ENCODE measurements around the gene ISL1. TPM values are rescaled to one million over a fixed set of nuclear protein-coding genes. Genes with fewer than 3 reads are reported as not detected.

The ISL1 gene
- total RNA-seq, 2 donors from 2014 or later, result not detected

DNA sequence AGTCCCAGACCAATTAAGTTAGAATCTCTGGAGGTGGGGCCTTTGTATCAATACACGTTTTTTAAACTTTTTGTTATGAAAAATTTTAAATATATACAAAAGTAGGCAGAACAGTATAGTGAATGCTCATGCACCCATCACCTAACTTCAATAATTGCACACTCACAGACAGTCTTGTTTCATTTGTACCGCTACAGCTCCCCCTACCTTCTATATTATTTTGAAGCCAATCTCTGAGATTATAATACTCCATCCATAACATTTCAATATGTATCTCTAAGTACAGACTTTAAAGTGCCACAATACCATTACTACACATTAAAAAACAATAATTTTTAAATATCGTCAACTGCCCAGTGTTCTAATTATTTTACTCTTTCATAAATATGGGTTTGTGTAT is 32.9 kb downstream of the ISL1 start:
- intact Hi-C loops (cut with DNase I), result no loop called here
- no peak for DNase-seq (ENCODE audit: low spot score)

DNA sequence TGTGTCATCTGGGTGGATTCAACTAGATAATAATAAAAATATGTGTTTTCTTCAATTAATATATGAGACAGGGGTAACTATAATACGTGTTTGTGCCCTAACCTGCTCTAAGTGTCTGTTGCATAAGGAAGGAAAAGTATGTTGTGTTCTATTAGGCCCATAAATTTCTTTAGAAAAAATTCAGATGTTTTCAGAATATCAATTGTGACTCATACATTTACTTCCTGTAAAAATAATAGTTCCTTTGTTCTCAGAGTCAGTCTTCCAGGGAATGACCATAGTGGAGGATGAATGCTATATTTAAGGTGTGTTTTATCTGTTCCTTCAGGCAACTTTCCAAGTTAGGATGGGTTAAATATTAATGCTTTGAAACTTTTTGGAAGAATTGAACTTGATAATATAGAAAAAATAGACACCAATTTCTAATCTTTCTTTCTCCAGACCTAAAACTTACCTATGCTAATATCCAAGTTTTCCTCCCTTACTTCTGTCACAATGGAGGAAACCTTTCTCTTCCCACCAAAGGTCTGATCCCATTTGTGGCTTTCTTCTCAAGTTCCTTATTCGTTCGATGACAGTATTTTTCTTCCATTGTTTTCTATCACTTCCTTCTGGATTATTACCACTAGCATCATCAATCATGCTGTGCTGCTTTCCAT is 49.9 kb downstream of the ISL1 start:
- intact Hi-C loops (cut with DNase I), result no loop called here
- DNase-seq (ENCODE audit: low spot score), result no peak

DNA sequence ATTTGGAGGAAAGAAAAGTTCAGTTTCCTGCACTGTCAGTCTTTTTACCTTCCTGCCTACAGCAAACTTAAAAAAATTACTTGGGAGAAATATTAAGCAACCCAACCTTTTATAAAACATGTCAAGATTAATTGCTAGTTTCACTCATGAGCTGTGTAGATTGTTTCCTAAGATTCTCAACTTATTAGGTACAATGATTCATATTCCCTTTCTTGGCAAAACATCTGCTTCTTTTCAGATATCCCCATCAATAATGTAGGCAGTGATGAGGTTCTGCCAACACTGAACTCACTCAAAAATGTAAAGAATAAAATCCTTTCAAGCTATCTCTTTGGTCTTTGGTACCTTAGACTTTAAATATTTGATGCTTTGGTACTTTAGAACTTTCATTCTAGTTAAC is 56.0 kb downstream of the ISL1 start:
- no peak for DNase-seq (ENCODE audit: low spot score)
- intact Hi-C loops (cut with DNase I), result no loop called here
